Karpas-422 (cell line): ENCODE results near the gene F7. TPM values are rescaled to one million over a fixed set of nuclear protein-coding genes. Genes with fewer than 3 reads are reported as not detected.
"Not testable (repeated sequence)": the region's sequence is repeated elsewhere in the genome, so short reads cannot be mapped to it uniquely, and the experiment has no call there.

ENCODE experiments used
- DNase-seq: peaks from one replicate; pipeline ENCODE4 v3.0.0-alpha.2; 2015
- H2AFZ ChIP-seq: fragments of 200-600 bp; sonication (generic); 2 replicates; pipeline ENCODE4 v1.6.1; 2014; ENCODE audit warnings: antibody characterized with exemption, low read length, mixed read lengths
- H3K27ac ChIP-seq: fragments of 200-600 bp; sonication (generic); 2 replicates; pipeline ENCODE4 v1.5.1; 2014; ENCODE audit warnings: mild to moderate bottlenecking, low read length, moderate library complexity
- H3K27me3 ChIP-seq: fragments of 200-600 bp; sonication (generic); 2 replicates; pipeline ENCODE4 v1.6.1; 2014; ENCODE audit warnings: low read length, mixed read lengths
- H3K36me3 ChIP-seq: fragments of 200-600 bp; sonication (generic); 2 replicates; pipeline ENCODE4 v1.6.1; 2014; ENCODE audit warnings: low read length, mixed read lengths; ENCODE audit not compliant: insufficient read depth
- H3K4me1 ChIP-seq: fragments of 200-600 bp; sonication (generic); 2 replicates; pipeline ENCODE4 v1.6.1; 2014; ENCODE audit warnings: mild to moderate bottlenecking, low read length, mixed read lengths
- H3K4me2 ChIP-seq: fragments of 200-600 bp; sonication (generic); 2 replicates; pipeline ENCODE4 v1.6.1; 2014; ENCODE audit warnings: low read length, low read depth, mild to moderate bottlenecking; ENCODE audit not compliant: poor library complexity, severe bottlenecking
- H3K4me3 ChIP-seq: fragments of 200-600 bp; sonication (generic); 2 replicates; pipeline ENCODE4 v1.5.1; 2014; ENCODE audit warnings: mild to moderate bottlenecking, antibody characterized with exemption, low read length, mixed read lengths
- H3K79me2 ChIP-seq: fragments of 200-600 bp; sonication (generic); 2 replicates; pipeline ENCODE4 v1.6.1; 2014; ENCODE audit warnings: mild to moderate bottlenecking, low read length, mixed read lengths
- H3K9ac ChIP-seq: fragments of 200-600 bp; sonication (generic); 2 replicates; pipeline ENCODE4 v1.6.0; 2014; ENCODE audit warnings: low read length
- H3K9me2 ChIP-seq: fragments of 200-600 bp; sonication (generic), shearing (Covaris generic); replicated peaks from 2 replicates; pipeline ENCODE4 v1.6.0; 2014; ENCODE audit warnings: mild to moderate bottlenecking, low read length, moderate library complexity; ENCODE audit not compliant: insufficient read depth
- H3K9me3 ChIP-seq: fragments of 300-700, 200-600 bp; sonication (generic); 2 replicates; pipeline ENCODE4 v1.6.1; 2014; ENCODE audit warnings: low read length, mixed read lengths
- H4K20me1 ChIP-seq: fragments of 200-600 bp; sonication (generic); 2 replicates; pipeline ENCODE4 v1.6.1; 2014; ENCODE audit warnings: mild to moderate bottlenecking, antibody characterized with exemption, low read length, low read depth; ENCODE audit not compliant: insufficient read depth
- total RNA-seq: library from RNA; depleted of rRNA; stranded (reverse); fragments of >200 nt; shearing (Covaris generic); gene quantifications from 2 replicates; pipeline ENCODE4 v1.2.3, GENCODE V29; 2014; ENCODE audit warnings: low replicate concordance

F7 gene
- total RNA-seq, 1 experiment from 2014 or later, result not detected

DNA sequence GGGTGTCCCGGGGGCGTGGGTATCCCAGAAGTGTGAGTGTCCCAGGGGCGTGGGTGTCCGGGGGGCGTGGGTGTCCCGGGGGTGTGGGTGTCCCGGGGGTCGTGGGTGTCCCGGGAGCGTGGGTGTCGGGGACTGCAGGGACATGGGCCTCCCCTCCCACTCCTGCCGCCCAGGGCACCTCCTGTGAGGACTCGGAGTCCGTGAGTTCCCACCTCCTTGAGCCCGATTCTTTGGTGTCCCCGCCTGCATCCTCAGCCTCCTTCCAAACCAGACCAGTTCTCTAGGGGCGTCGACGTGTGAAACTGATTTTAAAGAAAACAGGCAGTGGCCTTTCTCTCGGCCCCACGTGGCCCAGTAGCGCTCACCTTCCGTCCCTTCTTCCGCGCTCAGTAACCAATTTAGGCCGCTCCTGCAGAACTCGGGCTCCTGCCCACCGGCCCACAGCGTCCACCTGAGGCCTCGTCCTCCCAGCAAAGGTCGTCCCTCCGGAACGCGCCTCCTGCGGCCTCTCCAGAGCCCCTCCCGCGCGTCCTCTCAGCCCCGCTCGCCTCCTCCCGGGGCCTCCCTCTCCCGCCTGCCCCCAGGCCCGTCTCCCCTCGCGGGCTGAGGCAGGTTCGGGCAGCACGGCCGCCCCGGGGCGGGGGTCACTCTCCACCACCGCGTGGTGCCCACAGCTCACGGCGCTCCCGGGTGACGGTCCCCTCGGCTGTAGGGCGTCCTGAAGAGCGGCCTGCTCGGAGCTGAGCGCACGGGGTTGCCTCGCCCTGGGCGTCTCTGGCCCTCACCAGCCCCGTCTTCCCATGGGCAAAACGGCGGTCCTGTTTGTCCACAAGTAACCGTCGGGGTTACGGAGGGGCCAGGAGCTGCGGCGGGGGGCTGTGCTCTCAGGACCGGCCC lies 3.8 kb downstream of the F7 start:
- H3K4me1 ChIP-seq, result no peaks in the 10 kb centered on the region

DNA sequence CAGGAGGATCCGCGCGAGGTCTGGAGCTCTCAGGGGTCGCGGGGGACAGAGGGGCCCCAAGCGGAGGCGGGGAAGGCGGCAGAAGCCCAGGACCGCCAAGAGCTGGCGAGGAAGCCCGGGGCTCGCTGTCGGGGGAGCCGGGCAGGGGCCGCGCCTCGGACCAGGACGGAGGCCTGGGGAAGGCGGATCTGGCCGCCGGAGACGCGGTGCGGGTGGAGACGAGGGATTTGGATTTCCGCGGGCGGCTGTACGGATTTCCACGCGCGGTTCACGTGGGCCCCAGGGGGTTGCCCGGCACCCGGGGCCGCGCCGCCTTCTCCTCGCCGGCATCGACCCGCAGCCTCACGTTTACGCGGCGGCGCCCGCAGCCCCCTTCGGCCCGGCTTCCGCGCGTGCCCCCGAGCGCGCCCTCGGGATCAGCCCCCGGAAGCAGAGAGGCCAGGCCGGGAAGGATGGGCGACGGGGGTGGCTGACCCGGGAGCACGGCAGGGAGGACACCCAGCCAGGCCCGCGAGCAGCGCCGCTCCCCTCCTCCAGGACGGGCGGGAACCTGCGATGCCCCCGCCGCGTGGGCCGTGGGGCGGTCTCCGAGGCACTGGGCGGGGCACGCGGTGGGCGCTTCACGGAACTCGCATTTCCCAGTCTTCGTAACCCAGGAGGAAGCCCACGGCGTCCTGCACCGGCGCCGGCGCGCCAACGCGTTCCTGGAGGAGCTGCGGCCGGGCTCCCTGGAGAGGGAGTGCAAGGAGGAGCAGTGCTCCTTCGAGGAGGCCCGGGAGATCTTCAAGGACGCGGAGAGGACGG lies 4.7 kb downstream of the F7 start:
- Histone ChIP-seq H3K4me2 (no peak overlapping the region), H3K27ac (no peak overlapping the region), H3K9me3 (no peaks in the 10 kb centered on the region; the same call in 1 of the 2 replicates), H4K20me1 (no peaks in the 10 kb centered on the region), H3K4me3 (no peak overlapping the region), H3K79me2 (no peaks in the 10 kb centered on the region), H3K9ac (no peak overlapping the region), H3K36me3 (no peaks in the 10 kb centered on the region), H3K27me3 (no peaks in the 10 kb centered on the region), H2AFZ (no peak overlapping the region), H3K9me2 (no peaks in the 10 kb centered on the region), H3K4me1 (no peaks in the 10 kb centered on the region)
- no peak for DNase-seq

More for the DNA sequence above, 3.8 kb downstream of the F7 start:
- no peaks in the 10 kb centered on the region for H4K20me1 ChIP-seq
- H3K4me2 ChIP-seq, result no peak overlapping the region
- H3K27me3 ChIP-seq, result no peaks in the 10 kb centered on the region
- H3K79me2 ChIP-seq, result no peaks in the 10 kb centered on the region
- no peak overlapping the region for H2AFZ ChIP-seq
- H3K9ac ChIP-seq, result no peak overlapping the region
- no peak overlapping the region for H3K4me3 ChIP-seq
- H3K36me3 ChIP-seq, result no peaks in the 10 kb centered on the region
- no peak overlapping the region for H3K27ac ChIP-seq
- DNase-seq, result no peak
- no peaks in the 10 kb centered on the region; the same call in 1 of the 2 replicates for H3K9me3 ChIP-seq
- no peaks in the 10 kb centered on the region for H3K9me2 ChIP-seq

DNA sequence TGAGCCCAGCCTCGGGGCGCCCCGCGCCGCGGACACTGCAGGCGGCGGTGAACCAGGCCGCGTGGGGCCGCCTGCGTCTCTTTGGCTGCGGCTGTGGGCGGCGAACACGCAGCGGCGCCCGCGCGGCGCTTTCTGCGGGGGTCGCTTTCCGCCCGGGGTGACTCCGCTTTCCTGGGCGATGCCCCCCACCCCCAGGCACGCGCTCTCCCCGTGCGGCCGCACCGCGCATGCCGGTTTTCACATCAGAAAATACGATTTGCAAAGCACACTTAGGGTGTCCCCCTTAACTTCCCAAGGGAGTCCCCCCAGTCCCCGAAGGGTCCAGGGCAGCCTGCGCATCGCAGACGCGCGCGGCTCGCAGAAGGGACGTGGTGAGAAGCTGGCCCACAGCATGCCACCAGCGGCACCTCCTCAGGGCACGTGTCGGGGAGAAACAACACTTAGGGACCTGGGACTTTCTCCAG lies 5.3 kb downstream of the F7 start:
- DNase-seq, result no peak
- no peaks in the 10 kb centered on the region for H4K20me1 ChIP-seq
- H2AFZ ChIP-seq, result no peak overlapping the region
- no peaks in the 10 kb centered on the region for H3K79me2 ChIP-seq
- no peaks in the 10 kb centered on the region for H3K27me3 ChIP-seq
- H3K4me3 ChIP-seq, result no peak overlapping the region
- no peak overlapping the region for H3K27ac ChIP-seq
- H3K4me1 ChIP-seq, result no peaks in the 10 kb centered on the region
- H3K4me2 ChIP-seq, result no peak overlapping the region
- H3K9me3 ChIP-seq, result no peaks in the 10 kb centered on the region; the same call in 1 of the 2 replicates
- H3K9ac ChIP-seq, result no peak overlapping the region
- H3K36me3 ChIP-seq, result no peaks in the 10 kb centered on the region
- no peaks in the 10 kb centered on the region for H3K9me2 ChIP-seq

DNA sequence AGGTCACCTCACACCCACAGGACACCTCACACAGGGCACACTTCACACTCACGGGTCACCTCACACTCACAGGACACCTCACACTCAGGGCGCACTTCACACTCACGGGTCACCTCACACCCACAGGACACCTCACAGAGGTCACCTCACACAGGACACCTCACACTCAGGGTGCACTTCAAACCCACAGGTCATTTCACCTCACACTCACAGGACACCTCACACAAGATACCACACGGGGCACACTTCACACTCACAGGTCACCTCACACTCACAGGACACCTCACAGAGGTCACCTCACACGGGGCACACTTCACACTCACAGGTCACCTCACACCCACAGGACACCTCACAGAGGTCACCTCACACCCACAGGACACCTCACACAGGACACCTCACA lies 6.2 kb downstream of the F7 start:
- H3K27me3 ChIP-seq, H3K4me1 ChIP-seq, H3K9me2 ChIP-seq, H3K36me3 ChIP-seq, H4K20me1 ChIP-seq, H3K9ac ChIP-seq, H3K79me2 ChIP-seq, H3K4me2 ChIP-seq, H3K27ac ChIP-seq, H2AFZ ChIP-seq, H3K9me3 ChIP-seq, DNase-seq, H3K4me3 ChIP-seq: not testable (repeated sequence)

DNA sequence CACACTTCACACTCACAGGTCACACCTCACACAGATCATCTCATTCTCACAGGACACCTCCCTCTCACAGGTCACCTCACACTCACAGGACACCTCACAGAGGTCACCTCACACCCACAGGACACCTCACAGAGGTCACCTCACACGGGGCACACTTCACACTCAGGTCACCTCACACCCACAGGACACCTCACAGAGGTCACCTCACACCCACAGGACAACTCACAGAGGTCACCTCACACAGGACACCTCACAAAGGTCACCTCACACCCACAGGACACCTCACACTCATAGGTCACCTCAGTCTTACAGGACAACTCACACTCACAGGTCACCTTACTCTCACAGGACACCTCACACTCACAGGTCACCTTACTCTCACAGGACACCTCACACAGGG lies 6.9 kb downstream of the F7 start:
- not testable (repeated sequence) for H3K4me3 ChIP-seq

DNA sequence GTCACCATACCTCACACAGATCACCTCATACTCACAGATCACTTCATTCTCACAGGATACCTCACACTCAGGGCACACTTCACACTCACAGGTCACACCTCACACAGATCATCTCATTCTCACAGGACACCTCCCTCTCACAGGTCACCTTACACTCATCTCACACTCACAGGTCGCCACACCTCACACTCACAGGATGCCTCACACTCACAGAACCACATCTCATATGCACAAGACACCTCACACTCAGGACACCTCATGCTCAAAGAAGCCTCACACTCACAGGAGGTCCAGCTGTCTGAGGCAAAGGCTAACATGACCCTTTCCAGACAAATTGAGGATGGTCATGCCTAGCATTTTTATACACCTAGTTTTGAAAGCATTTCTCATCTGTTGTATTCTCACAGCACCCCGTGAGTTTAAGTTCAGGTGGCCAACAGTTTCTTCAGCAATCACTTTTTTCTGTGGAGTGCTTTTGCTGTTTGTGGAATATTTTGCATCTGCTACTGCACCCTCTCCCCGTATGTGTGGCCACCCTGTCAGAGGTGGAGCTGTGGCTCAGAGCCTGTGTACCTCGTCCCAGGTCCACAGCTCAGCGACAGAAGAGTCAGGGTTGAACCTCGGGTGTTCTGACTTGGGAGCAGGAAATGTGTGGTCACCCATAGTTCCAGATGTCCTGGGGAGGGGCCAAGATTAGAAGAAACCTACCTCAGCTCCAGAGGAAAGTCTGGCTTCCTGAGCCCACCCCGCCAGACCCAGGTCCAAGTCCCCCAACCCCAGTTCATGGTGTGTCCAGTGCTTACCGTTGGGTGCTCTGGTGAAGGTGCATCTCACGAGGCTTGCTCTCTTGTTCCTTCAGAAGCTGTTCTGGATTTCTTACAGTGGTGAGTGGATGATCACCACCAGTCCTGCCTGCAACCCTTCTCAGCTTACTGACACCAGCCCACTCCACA lies 7.6 kb downstream of the F7 start:
- no peak overlapping the region for H3K4me3 ChIP-seq

More for the DNA sequence above, 6.9 kb downstream of the F7 start:
- not testable (repeated sequence) for H3K4me1 ChIP-seq, H2AFZ ChIP-seq, H3K9ac ChIP-seq, H3K9me3 ChIP-seq, DNase-seq, H3K79me2 ChIP-seq, H3K9me2 ChIP-seq, H3K27ac ChIP-seq, H4K20me1 ChIP-seq, H3K4me2 ChIP-seq, H3K27me3 ChIP-seq, H3K36me3 ChIP-seq

DNA sequence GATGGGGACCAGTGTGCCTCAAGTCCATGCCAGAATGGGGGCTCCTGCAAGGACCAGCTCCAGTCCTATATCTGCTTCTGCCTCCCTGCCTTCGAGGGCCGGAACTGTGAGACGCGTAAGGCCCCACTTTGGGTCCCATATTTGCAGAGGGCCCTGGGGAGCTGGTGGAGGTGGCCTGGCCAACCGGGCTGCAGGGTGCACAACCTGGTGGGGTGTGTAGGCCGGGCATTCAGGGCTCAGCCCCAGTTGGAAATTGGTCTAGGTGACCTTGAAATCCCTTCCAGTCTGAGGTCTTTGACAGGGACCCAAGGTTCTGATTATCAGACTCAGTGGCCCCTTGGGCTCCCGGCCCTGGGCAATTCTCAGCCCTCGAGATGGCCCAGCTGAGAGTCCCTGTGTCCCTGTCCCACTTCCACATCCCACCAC lies 8.3 kb downstream of the F7 start:
- Histone ChIP-seq H3K27me3 (no peaks in the 10 kb centered on the region), H2AFZ (no peak overlapping the region), H3K9me2 (no peaks in the 10 kb centered on the region), H3K9me3 (no peaks in the 10 kb centered on the region; the same call in 1 of the 2 replicates), H3K79me2 (no peaks in the 10 kb centered on the region), H3K9ac (no peak overlapping the region), H3K4me3 (no peak overlapping the region), H3K36me3 (no peaks in the 10 kb centered on the region), H3K27ac (no peak overlapping the region), H3K4me1 (no peaks in the 10 kb centered on the region), H4K20me1 (no peaks in the 10 kb centered on the region), H3K4me2 (no peak overlapping the region)
- no peak for DNase-seq

More for the DNA sequence above, 7.6 kb downstream of the F7 start:
- Histone ChIP-seq H3K79me2 (no peaks in the 10 kb centered on the region), H3K27ac (no peak overlapping the region), H3K9ac (no peak overlapping the region), H3K4me1 (no peaks in the 10 kb centered on the region), H3K27me3 (no peaks in the 10 kb centered on the region), H3K9me2 (no peaks in the 10 kb centered on the region), H4K20me1 (no peaks in the 10 kb centered on the region), H3K4me2 (no peak overlapping the region), H3K36me3 (no peaks in the 10 kb centered on the region), H3K9me3 (no peaks in the 10 kb centered on the region; the same call in 1 of the 2 replicates), H2AFZ (no peak overlapping the region)
- DNase-seq, result no peak
